HG02571 (cell line): ENCODE results near the gene TACSTD2.
"Not testable (repeated sequence)": the region's sequence is repeated elsewhere in the genome, so short reads cannot be mapped to it uniquely, and the experiment has no call there.

Experiments used
- ATAC-seq: cut with Tn5 transposase; IDR thresholded peaks from one replicate; pipeline ENCODE4 v1.9.1; 2021; ENCODE audit warnings: mild to moderate bottlenecking, moderate library complexity; ENCODE audit not compliant: unreplicated experiment

TACSTD2 gene

GRCh38 chr1:58568271-58568860 is 8.7 kb downstream of the TACSTD2 start:
- ATAC-seq, result no peak

- no peak for ATAC-seq
These were observed 10.7 kb downstream of the TACSTD2 start for GRCh38 chr1:58566339-58566738.

GRCh38 chr1:58563715-58564114 is 13.3 kb downstream of the TACSTD2 start:
- not testable (repeated sequence) for ATAC-seq

- ATAC-seq, result no peak
These were observed 15.4 kb downstream of the TACSTD2 start for GRCh38 chr1:58561633-58562032.

- no peak for ATAC-seq
These were observed 21.7 kb downstream of the TACSTD2 start for GRCh38 chr1:58555393-58555792.

GRCh38 chr1:58551186-58552140 is 25.6 kb downstream of the TACSTD2 start:
- no peak for ATAC-seq

GRCh38 chr1:58549291-58549690 is 27.8 kb downstream of the TACSTD2 start:
- ATAC-seq, result not testable (repeated sequence)

- ATAC-seq, result no peak
These were observed 28.7 kb downstream of the TACSTD2 start for GRCh38 chr1:58548371-58548770.

- ATAC-seq, result peak; percentile 96
These were observed 30.3 kb downstream of the TACSTD2 start, which contains the start of gene OMA1 for GRCh38 chr1:58546520-58547308. OMA1 (minus strand) TSS chr1:58546726; CDS start chr1:58539294, 7,432 bp downstream.

GRCh38 chr1:58545591-58546519 is 31.2 kb downstream of the TACSTD2 start:
- ATAC-seq, result peak; percentile 51

- no peak for ATAC-seq
These were observed 33.8 kb downstream of the TACSTD2 start for GRCh38 chr1:58543260-58543659.

- ATAC-seq, result no peak
These were observed 37.5 kb downstream of the TACSTD2 start for GRCh38 chr1:58539553-58539952.

GRCh38 chr1:58538821-58539220 is 38.2 kb downstream of the TACSTD2 start:
- no peak for ATAC-seq

- ATAC-seq, result not testable (repeated sequence)
These were observed 45.2 kb downstream of the TACSTD2 start for GRCh38 chr1:58531842-58532241.

GRCh38 chr1:58529284-58529683 is 47.8 kb downstream of the TACSTD2 start:
- ATAC-seq, result no peak

GRCh38 chr1:58528518-58528917 is 48.5 kb downstream of the TACSTD2 start:
- ATAC-seq, result no peak
